HCT116 (cell line): Measurements from ENCODE around the gene PLAGL2. TPM values are rescaled to one million over a fixed set of nuclear protein-coding genes. Genes with fewer than 3 reads are reported as not detected.

Source experiments
- ATAC-seq: fragments of 200-7000 bp; cut with Tn5 transposase; 2 replicates; pipeline ENCODE4 v1.9.1; 2020; ENCODE audit warnings: mild to moderate bottlenecking, moderate library complexity
- BruUV-seq: library from RNA; stranded (reverse); fragments of 400-500 nt; replicated peaks from 2 replicates; lab custom pipeline; 2021; lab: Mats Ljungman, UMichigan
- CTCF ChIA-PET: fragments of 300-600 bp; sonication (Branson Sonifier 250); formaldehyde crosslinking; loops from one replicate; lab custom pipeline; 2021; ENCODE audit warnings: antibody characterized with exemption; lab: Charles Lee
- POLR2A ChIA-PET: fragments of 300-600, 350-600 bp; sonication (Branson Sonifier 250); formaldehyde crosslinking; loops from one replicate; lab custom pipeline; 2021; ENCODE audit warnings: antibody characterized with exemption; lab: Charles Lee
- RAD21 ChIA-PET, 2 experiments: fragments of 300-600 bp; sonication (Branson Sonifier 250); formaldehyde crosslinking; loops; one replicate each; lab custom pipeline; 2023; ENCODE audit warnings: low total read pairs in 2 of 2; ENCODE audit not compliant: uncharacterized antibody in 2 of 2, unreplicated experiment in 2 of 2, low non-redundant PET in 1 of 2; lab: Charles Lee
- DNase-seq: peaks from one replicate; pipeline ENCODE4 v3.0.0-alpha.2; 2010; ENCODE audit warnings: low read depth, low spot score
- H2AFZ ChIP-seq: fragments of 200-600 bp; shearing (Covaris generic), sonication (generic); 2 replicates; pipeline ENCODE4 v1.6.1; 2017; ENCODE audit warnings: low read depth, mixed run types, mixed read lengths, antibody characterized with exemption, low read length; ENCODE audit not compliant: poor library complexity, severe bottlenecking
- H3K27ac ChIP-seq: 2 replicates; pipeline ENCODE4 v1.5.1; 2012; ENCODE audit warnings: low read depth, low read length
- H3K27me3 ChIP-seq: fragments of 200-600 bp; sonication (generic); 2 replicates; pipeline ENCODE4 v1.6.1; 2016; ENCODE audit warnings: mixed run types, low read length, mixed read lengths; ENCODE audit not compliant: insufficient read depth
- H3K36me3 ChIP-seq, 2 experiments: fragments of 200-500 bp in 1 of 2; fragments of 200-600 bp in 1 of 2; sonication (Bioruptor generic) in 1 of 2; sonication (generic) in 1 of 2; 2 replicates each; pipeline versions ENCODE4 v1.5.1 to v1.6.1; 2014 to 2016; ENCODE audit warnings: low read length in 2 of 2, inconsistent platforms in 1 of 2, mixed read lengths in 1 of 2, mixed run types in 1 of 2; ENCODE audit not compliant: insufficient read depth in 2 of 2, control insufficient read depth in 1 of 2
- H3K4me1 ChIP-seq, 2 experiments: fragments of 200-600 bp in 1 of 2; sonication (generic) in 1 of 2; 2 replicates each; pipeline versions ENCODE4 v1.5.1 to v1.6.1; 2012 to 2017; ENCODE audit warnings: low read length in 2 of 2, inconsistent platforms in 1 of 2, mild to moderate bottlenecking in 1 of 2, mixed read lengths in 1 of 2, mixed run types in 1 of 2, moderate library complexity in 1 of 2; ENCODE audit not compliant: insufficient read depth in 2 of 2, control insufficient read depth in 1 of 2
- H3K4me2 ChIP-seq: fragments of 200-600 bp; sonication (generic); 2 replicates; pipeline ENCODE4 v1.6.1; 2017; ENCODE audit warnings: mixed run types, low read length, mixed read lengths
- H3K4me3 ChIP-seq, 2 experiments: fragments of 200-600 bp in 1 of 2; sonication (generic) in 1 of 2; replicated peaks in 1 of 2; 2 replicates each; pipeline ENCODE4 v1.5.1; 2011 to 2016; ENCODE audit warnings: low read length in 2 of 2, control low read depth in 1 of 2, low read depth in 1 of 2, mild to moderate bottlenecking in 1 of 2, mixed read lengths in 1 of 2, mixed run types in 1 of 2
- H3K79me2 ChIP-seq: fragments of 200-600 bp; sonication (generic); 2 replicates; pipeline ENCODE4 v1.6.1; 2017; ENCODE audit warnings: mild to moderate bottlenecking, mixed run types, low read length, moderate library complexity, mixed read lengths; ENCODE audit not compliant: insufficient read depth
- H3K9ac ChIP-seq: fragments of 200-600 bp; sonication (generic); 2 replicates; pipeline ENCODE4 v1.6.1; 2016; ENCODE audit warnings: low read length, mixed read lengths
- H3K9me2 ChIP-seq: fragments of 200-600 bp; sonication (generic), shearing (Covaris generic); 2 replicates; pipeline ENCODE4 v1.6.1; 2017; ENCODE audit warnings: mixed run types, mild to moderate bottlenecking, moderate library complexity; ENCODE audit not compliant: insufficient read depth
- H3K9me3 ChIP-seq, 2 experiments: fragments of 200-500 bp in 1 of 2; fragments of 200-600 bp in 1 of 2; sonication (Bioruptor generic) in 1 of 2; sonication (generic) in 1 of 2; 2 replicates each; pipeline ENCODE4 v1.6.1; 2014 to 2017; ENCODE audit warnings: low read length in 2 of 2, mixed read lengths in 2 of 2, inconsistent platforms in 1 of 2, low read depth in 1 of 2, mild to moderate bottlenecking in 1 of 2, mixed run types in 1 of 2, moderate library complexity in 1 of 2; ENCODE audit not compliant: control insufficient read depth in 1 of 2, insufficient read depth in 1 of 2
- H4K20me1 ChIP-seq: fragments of 200-600 bp; sonication (generic), shearing (Covaris generic); 2 replicates; pipeline ENCODE4 v1.6.1; 2017; ENCODE audit warnings: mixed run types, mild to moderate bottlenecking, moderate library complexity; ENCODE audit not compliant: insufficient read depth
- CEBPB ChIP-seq: IDR thresholded peaks from 2 replicates; pipeline ENCODE4 v1.6.1; 2012; ENCODE audit warnings: low read depth
- EGR1 ChIP-seq: IDR thresholded peaks from 2 replicates; pipeline ENCODE4 v1.6.1; 2012; ENCODE audit warnings: low read depth
- EZH2phosphoT487 ChIP-seq: fragments of 200-600 bp; IDR thresholded peaks from 2 replicates; pipeline ENCODE4 v1.6.1; 2018; ENCODE audit warnings: antibody characterized with exemption, borderline replicate concordance
- POLR2A ChIP-seq: IDR thresholded peaks from 2 replicates; pipeline ENCODE4 v1.7.0; 2011; ENCODE audit warnings: borderline replicate concordance; ENCODE audit not compliant: insufficient read depth, insufficient read length; ENCODE audit errors: extremely low read depth
- POLR2AphosphoS5 ChIP-seq: IDR thresholded peaks from 2 replicates; pipeline ENCODE4 v1.6.1; 2011; ENCODE audit warnings: mild to moderate bottlenecking, low read depth, low read length, moderate library complexity
- REST ChIP-seq: IDR thresholded peaks from 2 replicates; pipeline ENCODE4 v1.6.1; 2012; ENCODE audit warnings: low read depth
- SP1 ChIP-seq: IDR thresholded peaks from 2 replicates; pipeline ENCODE4 v1.6.1; 2012; ENCODE audit warnings: low read depth
- SRF ChIP-seq: IDR thresholded peaks from 2 replicates; pipeline ENCODE4 v1.6.1; 2012; ENCODE audit warnings: low read depth
- YY1 ChIP-seq: IDR thresholded peaks from 2 replicates; pipeline ENCODE4 v1.6.1; 2011; ENCODE audit warnings: low read length, low read depth, moderate library complexity, mild to moderate bottlenecking; ENCODE audit not compliant: insufficient replicate concordance; ENCODE audit errors: extremely low read depth
- ZNF274 ChIP-seq: fragments of 200-500 bp; sonication (Bioruptor generic); IDR thresholded peaks from 2 replicates; pipeline ENCODE4 v1.6.1; 2014; ENCODE audit warnings: mild to moderate bottlenecking, low read depth, low read length, inconsistent platforms
- intact Hi-C: fragments of 100-400 bp; cut with micrococcal nuclease; formaldehyde crosslinking; loops from 2 replicates; pipeline ENCODE4 v1.10.0; 2022
- total RNA-seq: library from RNA; stranded (reverse); gene quantifications from one replicate; pipeline ENCODE4 v1.2.1, GENCODE V29; 2021; ENCODE audit not compliant: unreplicated experiment
- TF ChIP-seq, protein P1 (sequence below): IDR thresholded peaks from 2 replicates; pipeline ENCODE4 v1.6.1; 2012

PLAGL2 gene
- total RNA-seq, 1 experiment from 2014 or later = 18.3 TPM

GRCh38 chr20:32168184-32168910 lies 39.2 kb downstream of the PLAGL2 start:
- intact Hi-C loops = no loop called here
- BruUV-seq = no TSS peak
- peak overlapping the region; percentile 30 for H3K4me2 ChIP-seq
- ChIA-PET POLR2A (no interaction called here), CTCF (no interaction called here), RAD21 (no interaction called here)
- no peak overlapping the region for H3K4me3 ChIP-seq
- H4K20me1 ChIP-seq = no peaks in the 10 kb centered on the region
- H3K9ac ChIP-seq = no peak overlapping the region
- peak; percentile 64 for ATAC-seq
- no peak overlapping the region for H2AFZ ChIP-seq
- peaks cover 9% of the 10 kb centered on the region in 2 experiments; a peak in 3 of 4 replicates for H3K4me1 ChIP-seq
- TF ChIP-seq ZNF274 (no peak), SRF (no peak), EGR1 (no peak), SP1 (no peak), YY1 (no peak), CEBPB (no peak), REST (no peak), EZH2phosphoT487 (no peak), POLR2AphosphoS5 (no peak), POLR2A (no peak)
- TF ChIP-seq, protein P1, sequence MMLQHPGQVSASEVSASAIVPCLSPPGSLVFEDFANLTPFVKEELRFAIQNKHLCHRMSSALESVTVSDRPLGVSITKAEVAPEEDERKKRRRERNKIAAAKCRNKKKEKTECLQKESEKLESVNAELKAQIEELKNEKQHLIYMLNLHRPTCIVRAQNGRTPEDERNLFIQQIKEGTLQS = no peak
- TF ChIP-seq, all 23 proteins: peak for 0
- H3K27me3 ChIP-seq = no peaks in the 10 kb centered on the region
- peaks cover 10 to 14% of the 10 kb centered on the region in 2 experiments for H3K36me3 ChIP-seq
- no peaks in the 10 kb centered on the region for H3K9me2 ChIP-seq
- peak; percentile 3 for DNase-seq
- H3K9me3 ChIP-seq = no peaks in the 10 kb centered on the region
- no peaks in the 10 kb centered on the region for H3K79me2 ChIP-seq
- H3K27ac ChIP-seq = no peak overlapping the region; the same call in 1 of the 2 replicates
